Heart right ventricle (tissue), 16 donors: ENCODE data around the gene DNM3. TPM values are rescaled to one million over a fixed set of nuclear protein-coding genes. Genes with fewer than 3 reads are reported as not detected.

Source experiments
- ATAC-seq, 8 donors: fragments of 200-7000 bp; cut with Tn5 transposase; one replicate each; pipeline ENCODE4 v1.9.1; 2020; ENCODE audit warnings: mild to moderate bottlenecking in 8 of 8, moderate library complexity in 8 of 8, moderate number of reproducible peaks in 1 of 8
- DNase-seq, 2 donors: peaks; one replicate each; pipeline ENCODE4 v3.0.0-alpha.2; 2020
- H3K27ac ChIP-seq, 10 donors: fragments of 200-600 bp; sonication (generic) in 2 of 10; one replicate each; pipeline versions ENCODE4 v1.5.0 to v1.8.0; 2020 to 2022; ENCODE audit warnings: mild to moderate bottlenecking in 3 of 10
- H3K27me3 ChIP-seq, 7 donors: fragments of 200-600 bp; one replicate each; pipeline ENCODE4 v1.8.0; 2021 to 2022; ENCODE audit warnings: mild to moderate bottlenecking in 2 of 7
- H3K36me3 ChIP-seq, 9 donors: fragments of 200-600 bp; sonication (generic) in 1 of 9; one replicate each; pipeline versions ENCODE4 v1.5.0 to v1.8.0; 2020 to 2022; ENCODE audit warnings: mild to moderate bottlenecking in 2 of 9
- H3K4me1 ChIP-seq, 9 donors: fragments of 200-600 bp; sonication (generic) in 1 of 9; one replicate each; pipeline versions ENCODE4 v1.5.0 to v1.8.0; 2020 to 2022; ENCODE audit warnings: mild to moderate bottlenecking in 4 of 9
- H3K4me3 ChIP-seq, 10 donors: fragments of 200-600 bp; sonication (generic) in 2 of 10; one replicate each; pipeline versions ENCODE4 v1.5.0 to v1.8.0; 2020 to 2022; ENCODE audit warnings: mild to moderate bottlenecking in 7 of 10, moderate library complexity in 2 of 10
- H3K9me3 ChIP-seq, 11 donors: fragments of 200-600 bp in 10 of 11; sonication (generic) in 2 of 11; one replicate each; pipeline versions ENCODE4 v1.5.0 to v1.8.0; 2013 to 2022; ENCODE audit warnings: mild to moderate bottlenecking in 2 of 11, control low read depth in 1 of 11, moderate library complexity in 1 of 11
- WGBS, 2 donors: extraction: QIAGEN DNeasy Blood & Tissue Kit; methylation state at CpG; one replicate each; pipeline ENCODE4 v1.1.7; 2013; ENCODE audit warnings: inconsistent platforms in 1 of 2; 5-methylcytosine and 5-hydroxymethylcytosine counted together
- intact Hi-C, 10 donors: fragments of 100-400 bp; cut with DNase I; formaldehyde crosslinking; loops; one replicate each; pipeline versions ENCODE4 v1.11.1 to v1.14.2; 2022
- polyA plus RNA-seq, 2 donors: library from polyadenylated mRNA; stranded (reverse); fragments of 200-250 nt; gene quantifications; one replicate each; pipeline ENCODE4 v1.2.3, GENCODE V29; 2013
- total RNA-seq, 10 donors: library from RNA; stranded (reverse); fragmentation: NEBNext Ultra II Directional in 3 of 10; extraction: Animal tissue kit (Norgen Biotek cat#: 25700) in 3 of 10; gene quantifications; one replicate each; pipeline versions ENCODE4 v1.2.1 to v1.2.4, GENCODE V29; 2021 to 2023
- TF ChIP-seq, protein P1 (sequence below), 9 donors: fragments of 200-600 bp; sonication (generic) in 2 of 9; IDR thresholded peaks; one replicate each; pipeline versions ENCODE4 v1.5.0 to v1.8.0; 2021 to 2022; ENCODE audit warnings: antibody characterized with exemption in 9 of 9, mild to moderate bottlenecking in 5 of 9, moderate library complexity in 1 of 9
- donor health status: Arrhythmogenic right ventricular cardiomyopathy.
- donor health status: ischemic (EF 13 %, LVEDD 7.1; RV severe dilation, severe dysfunction).
- donor health status: healthy with polysubstance abuse.
- donor health status: DM: no; HTN: yes; CAD: no.
- donor health status: DM: no; HTN: no; CAD: no.
- donor health status: ischemic (EF 25% LVEDD 6.9; RV normal size, moderate dysfunction).
- donor health status: ischemic (EF 25% LVEDD 5.7; RV mildly dilated, moderate dysfunction).
- donor health status: healthy.
- donor health status: DM: yes; HTN: yes; CAD: no.
- donor health status: Ischemic cardiomyopathy.
- donor health status: ischemic (EF 35%, LVEDD 5.7; RV mildly dilated, moderate dysfunction).
- donor health status: nonischemic (EF 11% LVEDD 7.7; RV severe dilation, severe dysfunction).
- donor health status: DM: yes; HTN: yes; CAD: no.
- donor health status: PGD.
- donor health status: ischemic (EF 29% LVEDD 5.4; RV normal size, mild dysfunction).
- donor health status: nonischemic (EF 23%, LVEDD 6.1; RV moderate dilation, normal function).

The DNM3 gene
- total and polyA plus RNA-seq, 12 donors: 0.77 to 2.8 (median 2.2) TPM

DNA sequence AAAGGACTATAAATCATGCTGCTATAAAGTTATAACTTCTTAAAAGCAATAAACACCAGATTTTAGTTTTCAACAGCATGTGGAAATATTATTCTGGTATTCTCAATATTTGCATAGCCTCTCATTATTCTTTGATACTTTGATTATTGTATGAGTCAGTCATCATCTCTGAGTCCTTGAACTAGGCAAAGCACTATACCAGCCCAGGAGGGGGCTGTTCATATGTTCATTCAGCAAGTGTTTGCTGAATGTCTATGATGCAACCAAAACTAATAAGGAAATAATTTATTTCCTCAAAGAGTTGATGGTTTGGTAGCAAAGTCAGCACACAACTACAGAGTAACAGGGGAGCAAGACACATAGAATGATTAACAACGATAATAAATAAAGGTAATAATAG lies 403.6 kb downstream of the DNM3 start:
- TF ChIP-seq, protein P1, sequence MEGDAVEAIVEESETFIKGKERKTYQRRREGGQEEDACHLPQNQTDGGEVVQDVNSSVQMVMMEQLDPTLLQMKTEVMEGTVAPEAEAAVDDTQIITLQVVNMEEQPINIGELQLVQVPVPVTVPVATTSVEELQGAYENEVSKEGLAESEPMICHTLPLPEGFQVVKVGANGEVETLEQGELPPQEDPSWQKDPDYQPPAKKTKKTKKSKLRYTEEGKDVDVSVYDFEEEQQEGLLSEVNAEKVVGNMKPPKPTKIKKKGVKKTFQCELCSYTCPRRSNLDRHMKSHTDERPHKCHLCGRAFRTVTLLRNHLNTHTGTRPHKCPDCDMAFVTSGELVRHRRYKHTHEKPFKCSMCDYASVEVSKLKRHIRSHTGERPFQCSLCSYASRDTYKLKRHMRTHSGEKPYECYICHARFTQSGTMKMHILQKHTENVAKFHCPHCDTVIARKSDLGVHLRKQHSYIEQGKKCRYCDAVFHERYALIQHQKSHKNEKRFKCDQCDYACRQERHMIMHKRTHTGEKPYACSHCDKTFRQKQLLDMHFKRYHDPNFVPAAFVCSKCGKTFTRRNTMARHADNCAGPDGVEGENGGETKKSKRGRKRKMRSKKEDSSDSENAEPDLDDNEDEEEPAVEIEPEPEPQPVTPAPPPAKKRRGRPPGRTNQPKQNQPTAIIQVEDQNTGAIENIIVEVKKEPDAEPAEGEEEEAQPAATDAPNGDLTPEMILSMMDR (IDR thresholded peaks at IDR 0.05): no peak
- no peak overlapping the region for H3K27ac ChIP-seq
- H3K36me3 ChIP-seq: no peaks in the 10 kb centered on the region
- no peaks in the 10 kb centered on the region for H3K9me3 ChIP-seq
- intact Hi-C loops: no loop called here
- no peak overlapping the region for H3K4me3 ChIP-seq
- no peak for DNase-seq
- H3K4me1 ChIP-seq: no peaks in the 10 kb centered on the region
- ATAC-seq: no peak
- no peaks in the 10 kb centered on the region for H3K27me3 ChIP-seq
- 96 to 98% methylated on average over 1 of the region's 1 CpG for WGBS, 2 donors

DNA sequence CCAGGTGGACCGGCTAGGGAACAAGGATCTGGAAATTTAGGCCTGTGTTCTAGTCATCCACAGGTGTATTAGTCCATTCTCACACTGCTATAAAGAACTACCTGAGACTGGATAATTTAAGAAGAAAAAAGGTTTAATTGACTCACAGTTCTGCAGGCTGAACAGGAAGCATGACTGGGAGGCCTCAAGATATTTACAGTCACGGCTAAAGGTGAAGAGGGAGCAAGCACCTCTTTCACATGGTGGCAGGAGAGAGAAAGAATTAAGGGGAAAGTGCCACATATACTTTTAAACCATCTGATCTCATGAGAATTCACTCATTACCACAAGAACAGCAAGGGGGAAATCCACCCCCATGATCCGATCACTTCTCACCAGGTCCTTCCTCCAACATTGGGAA lies 404.5 kb downstream of the DNM3 start:
- Histone ChIP-seq H3K27me3 (no peaks in the 10 kb centered on the region), H3K4me1 (no peaks in the 10 kb centered on the region), H3K4me3 (no peak overlapping the region), H3K36me3 (no peaks in the 10 kb centered on the region), H3K27ac (no peak overlapping the region), H3K9me3 (no peaks in the 10 kb centered on the region)
- TF ChIP-seq, protein P1 (IDR thresholded peaks at IDR 0.05): no peak
- 83 to 95% methylated on average over 3 of the region's 3 CpGs for WGBS, 2 donors
- ATAC-seq (no peak), DNase-seq (no peak)
- intact Hi-C loops: no loop called here

DNA sequence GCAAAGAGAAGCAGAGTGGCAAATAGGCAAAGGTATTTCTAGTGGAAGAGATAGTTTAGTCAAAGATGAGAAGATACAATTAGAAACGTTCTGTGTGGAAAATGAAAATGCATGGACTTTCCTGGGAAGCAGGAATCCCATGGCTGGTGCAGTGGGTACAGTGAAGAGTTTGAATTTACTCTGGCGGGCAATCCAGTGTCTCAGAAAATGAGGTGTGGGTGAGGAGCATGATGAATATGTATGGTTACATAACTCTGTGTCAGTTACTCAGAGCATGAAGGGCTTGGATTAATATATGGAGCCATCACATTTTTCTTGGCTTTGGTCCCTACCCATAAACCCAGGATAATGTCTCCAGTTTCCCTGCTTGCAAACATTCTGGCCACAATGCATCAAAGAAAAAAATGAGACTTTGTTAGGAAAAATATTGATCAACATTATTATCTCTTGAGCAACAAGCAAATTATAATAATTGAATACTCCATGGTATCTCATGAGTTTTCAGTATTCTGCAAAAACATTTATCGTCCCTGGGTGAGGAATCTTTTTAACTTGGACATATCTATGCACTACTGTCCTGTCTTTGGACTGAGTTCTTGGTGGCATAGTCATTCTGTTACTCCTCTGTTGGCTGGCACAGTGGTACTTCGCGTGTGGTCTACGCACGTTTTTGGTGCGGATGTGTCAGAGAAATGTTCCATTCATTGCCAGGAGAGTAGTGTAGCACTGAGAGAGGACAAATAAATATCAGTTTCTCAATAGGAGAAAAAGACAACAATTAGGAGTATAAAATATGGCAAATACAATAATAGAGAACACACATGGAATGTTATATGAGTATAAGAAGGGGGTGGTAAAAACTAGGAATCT lies 405.5 kb downstream of the DNM3 start:
- no peak overlapping the region for H3K27ac ChIP-seq
- H3K4me1 ChIP-seq: no peaks in the 10 kb centered on the region
- no peaks in the 10 kb centered on the region for H3K27me3 ChIP-seq
- TF ChIP-seq, protein P1 (IDR thresholded peaks at IDR 0.05): no peak
- H3K36me3 ChIP-seq: no peaks in the 10 kb centered on the region
- intact Hi-C loops: no loop called here
- H3K9me3 ChIP-seq: no peaks in the 10 kb centered on the region
- 92 to 93% methylated on average over 8 of the region's 8 CpGs for WGBS, 2 donors
- no peak overlapping the region for H3K4me3 ChIP-seq
- no peak for DNase-seq
- no peak for ATAC-seq

DNA sequence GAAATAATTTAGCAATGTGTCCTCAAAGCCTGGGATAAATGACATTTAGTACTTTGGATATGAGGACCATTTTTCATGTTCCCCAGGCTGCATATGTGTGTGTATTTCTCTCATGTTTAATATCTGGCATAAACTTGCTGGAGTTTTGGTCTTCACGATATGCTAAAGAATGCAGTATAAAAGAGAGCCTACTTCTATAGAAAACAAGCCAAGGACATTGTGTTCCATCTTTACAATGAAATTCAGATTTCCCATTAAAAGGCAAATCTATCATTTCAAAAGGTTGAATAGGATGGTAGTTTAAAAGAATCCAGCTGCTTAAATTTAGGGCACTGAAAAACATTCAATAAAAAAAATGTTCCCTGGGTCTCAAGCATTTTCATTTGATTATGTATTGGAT lies 410.2 kb downstream of the DNM3 start:
- intact Hi-C loops: no loop called here
- Histone ChIP-seq H3K27me3 (no peaks in the 10 kb centered on the region), H3K4me3 (no peak overlapping the region), H3K36me3 (no peaks in the 10 kb centered on the region), H3K4me1 (peaks cover 0 to 16% (median 0%) of the 10 kb centered on the region in 9 donors), H3K27ac (no peak overlapping the region), H3K9me3 (no peaks in the 10 kb centered on the region)
- TF ChIP-seq, protein P1 (IDR thresholded peaks at IDR 0.05): no peak
- WGBS, 2 donors: 83% methylated on average over 1 of the region's 1 CpG
- DNase-seq (no peak), ATAC-seq (no peak)
